ENCODE measurements around the gene SBF2.
"Not testable (repeated sequence)": the region's sequence is repeated elsewhere in the genome, so short reads cannot be mapped to it uniquely, and the experiment has no call there.

SBF2 gene

GRCh38 chr11:9992306-9992705 lies 301.7 kb downstream of the SBF2 start:
- DNase-seq, result no peak

GRCh38 chr11:9990221-9990973 lies 303.6 kb downstream of the SBF2 start:
- DNase-seq, result no peak

GRCh38 chr11:9987303-9987702 lies 306.7 kb downstream of the SBF2 start:
- not testable (repeated sequence) for DNase-seq

GRCh38 chr11:9982796-9983579 lies 311.0 kb downstream of the SBF2 start:
- no peak for DNase-seq

- no peak for DNase-seq
These were observed 311.8 kb downstream of the SBF2 start for GRCh38 chr11:9982127-9982795.

- no peak for DNase-seq
These were observed 313.1 kb downstream of the SBF2 start for GRCh38 chr11:9980931-9981330.

GRCh38 chr11:9977554-9977953 lies 316.5 kb downstream of the SBF2 start:
- no peak for DNase-seq

GRCh38 chr11:9974375-9974774 lies 319.6 kb downstream of the SBF2 start:
- DNase-seq, result no peak

- DNase-seq, result no peak
These were observed 320.1 kb downstream of the SBF2 start for GRCh38 chr11:9973921-9974320.

GRCh38 chr11:9972989-9973388 lies 321.0 kb downstream of the SBF2 start:
- no peak for DNase-seq

- no peak for DNase-seq
These were observed 322.1 kb downstream of the SBF2 start for GRCh38 chr11:9971894-9972293.

GRCh38 chr11:9969068-9969467 lies 325.0 kb downstream of the SBF2 start:
- no peak for DNase-seq

- DNase-seq, result no peak
These were observed 331.3 kb downstream of the SBF2 start for GRCh38 chr11:9962722-9963121.

- DNase-seq, result no peak
These were observed 336.9 kb downstream of the SBF2 start for GRCh38 chr11:9957072-9957471.

GRCh38 chr11:9956483-9956882 lies 337.5 kb downstream of the SBF2 start:
- no peak for DNase-seq

- no peak for DNase-seq
These were observed 338.6 kb downstream of the SBF2 start for GRCh38 chr11:9955391-9955790.

- DNase-seq, result no peak
These were observed 339.9 kb downstream of the SBF2 start for GRCh38 chr11:9953994-9954626.

GRCh38 chr11:9952511-9953196 lies 341.4 kb downstream of the SBF2 start:
- DNase-seq, result no peak

- DNase-seq, result no peak
These were observed 342.2 kb downstream of the SBF2 start for GRCh38 chr11:9951807-9952206.

- DNase-seq, result no peak
These were observed 343.6 kb downstream of the SBF2 start for GRCh38 chr11:9950462-9950861.

GRCh38 chr11:9947231-9947864 lies 346.7 kb downstream of the SBF2 start:
- DNase-seq, result no peak

- not testable (repeated sequence) for DNase-seq
These were observed 348.3 kb downstream of the SBF2 start for GRCh38 chr11:9945680-9946079.

All from activated CD4-positive, alpha-beta T cell treated with anti-CD3 and anti-CD28 coated beads, Interleukin-2, amount 50 U/mL, for 1 hour (primary cell).